Measurements from ENCODE around the gene INTS2. TPM values are rescaled to one million over a fixed set of nuclear protein-coding genes. Genes with fewer than 3 reads are reported as not detected.

Gene INTS2
- 9.0 and 9.4 TPM in 2 replicates for total RNA-seq (2022)
- percentile 61 among the genes with signal in this experiment for Bru-seq, nascent RNA
- percentile 68 among the genes with signal in this experiment for BruChase-seq, experiment 1, labeled RNA remaining after a 6-hour chase
- BruChase-seq, experiment 2, labeled RNA remaining after a 2-hour chase, result percentile 71 among the genes with signal in this experiment
- long read RNA-seq, full-length matches to known transcripts, result 1 of 1 reads
- long read RNA-seq, partial matches to known transcripts, result 0 of 1 reads
- long read RNA-seq, other reads (novel, unspliced or antisense), result 0 of 1 reads

- CTCF ChIA-PET, result no interaction called here
- H3K4me1 Mint-ChIP-seq (ENCODE audit: low read depth, unreplicated experiment), result peaks cover 9% of the 10 kb centered on the region
- H3K4me3 Mint-ChIP-seq (ENCODE audit: low read depth, unreplicated experiment), result peak within 1 kb of the TSS; percentile 91
- H3K27me3 Mint-ChIP-seq (ENCODE audit: unreplicated experiment), result no peaks in the 10 kb centered on the region
- TSS peak; percentile 87 for BruUV-seq (replicated peaks)
- H3K9me3 Mint-ChIP-seq (ENCODE audit: low read depth, unreplicated experiment), result no peaks in the 10 kb centered on the region
- TF ChIP-seq CTCF (IDR thresholded peaks at IDR 0.05; ENCODE audit: unreplicated experiment), result no peak
- intact Hi-C loops (cut with micrococcal nuclease; ENCODE audit: unreplicated experiment), result no loop called here
- peak; percentile 90 for DNase-seq
- H3K36me3 Mint-ChIP-seq (ENCODE audit: insufficient read depth, unreplicated experiment), result peaks cover 26% of the 10 kb centered on the region
- H3K27ac Mint-ChIP-seq (ENCODE audit: unreplicated experiment), result peak within 1 kb of the TSS; percentile 90
Observed at GRCh38 chr17:61927208-61928100, at the start of gene INTS2. Gene INTS2, minus strand, starts transcription at chr17:61927982. Its CDS starts 1,338 bp downstream, at chr17:61926644.

- no peak overlapping the region for H3K27ac Mint-ChIP-seq (ENCODE audit: unreplicated experiment)
- intact Hi-C loops (cut with micrococcal nuclease; ENCODE audit: unreplicated experiment), result no loop called here
- no peak overlapping the region for H3K4me3 Mint-ChIP-seq (ENCODE audit: low read depth, unreplicated experiment)
Observed at GRCh38 chr17:61974115-61974514, 46.3 kb upstream of the INTS2 start.

GRCh38 chr17:61972311-61972710 lies 44.5 kb upstream of the INTS2 start:
- Mint-ChIP-seq H3K36me3 (ENCODE audit: insufficient read depth, unreplicated experiment) (peaks cover 12% of the 10 kb centered on the region), H3K27ac (ENCODE audit: unreplicated experiment) (no peak overlapping the region), H3K27me3 (ENCODE audit: unreplicated experiment) (no peaks in the 10 kb centered on the region), H3K4me3 (ENCODE audit: low read depth, unreplicated experiment) (no peak overlapping the region), H3K9me3 (ENCODE audit: low read depth, unreplicated experiment) (no peaks in the 10 kb centered on the region), H3K4me1 (ENCODE audit: low read depth, unreplicated experiment) (no peaks in the 10 kb centered on the region)
- CTCF ChIA-PET, result no interaction called here
- DNase-seq, result no peak
- TF ChIP-seq CTCF (IDR thresholded peaks at IDR 0.05; ENCODE audit: unreplicated experiment), result no peak
- no TSS peak for BruUV-seq (replicated peaks)
- intact Hi-C loops (cut with micrococcal nuclease; ENCODE audit: unreplicated experiment), result no loop called here

More at GRCh38 chr17:61974115-61974514, 46.3 kb upstream of the INTS2 start:
- H3K36me3 Mint-ChIP-seq (ENCODE audit: insufficient read depth, unreplicated experiment), result peaks cover 26% of the 10 kb centered on the region
- H3K4me1 Mint-ChIP-seq (ENCODE audit: low read depth, unreplicated experiment), result no peaks in the 10 kb centered on the region
- H3K9me3 Mint-ChIP-seq (ENCODE audit: low read depth, unreplicated experiment), result no peaks in the 10 kb centered on the region
- no peaks in the 10 kb centered on the region for H3K27me3 Mint-ChIP-seq (ENCODE audit: unreplicated experiment)
- BruUV-seq (replicated peaks), result no TSS peak
- DNase-seq, result no peak
- TF ChIP-seq CTCF (IDR thresholded peaks at IDR 0.05; ENCODE audit: unreplicated experiment), result no peak
- CTCF ChIA-PET, result no interaction called here

- no peaks in the 10 kb centered on the region for H3K9me3 Mint-ChIP-seq (ENCODE audit: low read depth, unreplicated experiment)
- H3K36me3 Mint-ChIP-seq (ENCODE audit: insufficient read depth, unreplicated experiment), result peaks cover 9% of the 10 kb centered on the region
- DNase-seq, result no peak
- CTCF ChIA-PET, result interaction anchor here (1.4 kb wide), 1 partner anchor 139 kb away, joined by 3 read pairs; no protein-coding TSS in a partner anchor
- intact Hi-C loops (cut with micrococcal nuclease; ENCODE audit: unreplicated experiment), result no loop called here
- no TSS peak for BruUV-seq (replicated peaks)
- no peak overlapping the region for H3K27ac Mint-ChIP-seq (ENCODE audit: unreplicated experiment)
- H3K27me3 Mint-ChIP-seq (ENCODE audit: unreplicated experiment), result no peaks in the 10 kb centered on the region
- no peak overlapping the region for H3K4me3 Mint-ChIP-seq (ENCODE audit: low read depth, unreplicated experiment)
- H3K4me1 Mint-ChIP-seq (ENCODE audit: low read depth, unreplicated experiment), result no peaks in the 10 kb centered on the region
- TF ChIP-seq CTCF (IDR thresholded peaks at IDR 0.05; ENCODE audit: unreplicated experiment), result no peak
Observed at GRCh38 chr17:61970030-61970429, 42.2 kb upstream of the INTS2 start.

Measured in Calu3 (cell line).